LNCaP clone FGC (cell line): ENCODE results near the gene JPH3.

ENCODE experiments used
- DNase-seq: peaks from one replicate; pipeline ENCODE4 v3.0.0-alpha.2; 2011; ENCODE audit warnings: low read depth
- H3K4me3 ChIP-seq: 2 replicates; pipeline ENCODE4 v1.5.1; 2011; ENCODE audit warnings: mild to moderate bottlenecking, low read depth, low read length, control low read depth
- CTCF ChIP-seq: IDR thresholded peaks from 2 replicates; pipeline ENCODE4 v1.5.1; 2012; ENCODE audit warnings: mild to moderate bottlenecking; ENCODE audit not compliant: control insufficient read depth, insufficient read depth; ENCODE audit errors: extremely low read depth

JPH3 gene

DNA sequence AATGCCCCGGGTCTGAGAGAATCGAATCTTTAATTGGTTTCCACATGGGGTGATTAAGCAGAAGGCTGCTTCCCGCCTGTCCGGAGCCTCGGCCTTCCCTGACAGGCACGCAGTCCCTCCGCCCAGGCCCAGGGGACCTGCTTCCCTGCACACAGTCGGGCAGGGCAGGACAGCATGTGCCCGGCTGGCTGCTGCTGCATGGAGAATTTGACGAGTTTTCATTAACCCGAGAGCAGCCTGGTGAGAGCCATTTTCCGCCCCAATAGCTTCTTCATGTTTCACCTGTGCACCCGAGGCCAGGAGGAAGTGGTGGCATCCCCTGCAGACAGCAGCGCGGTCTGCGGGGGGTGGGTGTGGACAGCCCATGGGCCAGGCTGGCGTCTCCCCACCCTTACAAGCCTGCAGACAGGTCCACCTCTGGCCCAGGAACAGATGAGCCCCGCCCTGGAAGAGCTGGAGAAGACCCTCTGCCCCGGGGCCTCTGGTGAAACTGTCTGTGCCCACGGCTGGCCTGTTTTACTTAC lies 96.4 kb downstream of the JPH3 start:
- H3K4me3 ChIP-seq = no peak overlapping the region
- no peak for DNase-seq
- no peak for TF ChIP-seq CTCF

GRCh38 chr16:87700406-87701077 lies 98.2 kb downstream of the JPH3 start:
- DNase-seq = no peak
- no peak for TF ChIP-seq CTCF
- H3K4me3 ChIP-seq = no peak overlapping the region

- no peak for TF ChIP-seq CTCF
- H3K4me3 ChIP-seq = no peak overlapping the region
- DNase-seq = no peak
These were observed 98.8 kb downstream of the JPH3 start for GRCh38 chr16:87701078-87701460.

DNA sequence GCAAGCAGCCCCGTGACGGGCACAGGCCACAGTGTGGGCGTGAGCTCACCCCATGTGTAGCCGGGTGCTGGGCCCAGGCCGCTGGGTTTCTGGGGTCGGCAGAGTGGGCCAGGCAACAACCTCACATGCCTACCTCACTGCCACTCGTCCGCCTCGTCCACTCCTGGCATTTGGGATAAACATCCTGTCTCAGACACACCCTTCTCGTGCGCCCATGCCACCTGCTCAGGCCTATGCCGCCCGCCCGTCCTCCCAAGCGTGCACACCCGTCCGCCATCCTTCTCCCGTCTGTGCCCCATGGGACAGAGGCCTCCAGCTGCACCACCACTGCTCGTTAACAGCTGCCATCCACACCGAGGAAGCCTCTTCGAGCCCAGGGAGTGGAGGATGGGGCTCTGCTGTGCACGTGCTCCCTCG lies 99.2 kb downstream of the JPH3 start:
- DNase-seq = no peak
- no peak overlapping the region for H3K4me3 ChIP-seq
- TF ChIP-seq CTCF = no peak

- no peak overlapping the region for H3K4me3 ChIP-seq
- DNase-seq = no peak
- peak; percentile 41 for TF ChIP-seq CTCF
These were observed 100.1 kb downstream of the JPH3 start for GRCh38 chr16:87702325-87702811.

DNA sequence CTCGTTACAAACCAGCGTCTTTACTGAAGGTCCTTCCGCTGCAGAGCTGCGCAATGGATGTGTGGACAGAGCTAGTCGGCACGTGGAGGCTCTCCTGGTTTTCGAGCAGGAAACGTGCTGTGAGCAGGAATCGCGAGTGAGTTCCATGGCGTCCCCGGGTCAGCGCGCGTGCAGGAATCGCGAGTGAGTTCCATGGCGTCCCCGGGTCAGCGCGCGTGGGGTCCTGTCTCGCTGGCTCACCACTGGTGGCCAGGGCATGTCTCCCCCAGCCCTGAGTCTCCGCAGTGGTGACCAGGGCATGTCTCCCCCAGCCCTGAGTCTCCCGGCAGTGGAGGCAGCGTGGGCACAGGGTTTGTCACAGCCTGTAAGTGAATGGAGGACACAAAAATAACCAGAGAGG lies 100.8 kb downstream of the JPH3 start:
- H3K4me3 ChIP-seq = no peak overlapping the region
- DNase-seq = no peak
- no peak for TF ChIP-seq CTCF
